HG03439 (cell line): ENCODE results near the gene UST.
A peak's percentile ranks its signal among the peaks of the same experiment; 100 is the strongest.

ENCODE experiments used
- ATAC-seq: cut with Tn5 transposase; IDR thresholded peaks from one replicate; pipeline ENCODE4 v1.9.1; 2021; ENCODE audit warnings: mild to moderate bottlenecking, moderate library complexity; ENCODE audit not compliant: unreplicated experiment

The UST gene

GRCh38 chr6:149053848-149054558, 307.2 kb downstream of the UST start:
- no peak for ATAC-seq

- ATAC-seq = peak; percentile 60
These were observed 307.8 kb downstream of the UST start for GRCh38 chr6:149054559-149055194.

GRCh38 chr6:149055195-149055899, 308.5 kb downstream of the UST start:
- ATAC-seq = no peak

- ATAC-seq = no peak
These were observed 310.1 kb downstream of the UST start for GRCh38 chr6:149056777-149057463.

GRCh38 chr6:149057464-149057840, 310.6 kb downstream of the UST start:
- ATAC-seq = no peak

- no peak for ATAC-seq
These were observed 312.7 kb downstream of the UST start for GRCh38 chr6:149059557-149059956.

GRCh38 chr6:149060300-149060984, 313.6 kb downstream of the UST start:
- ATAC-seq = peak; percentile 54

- ATAC-seq = no peak
These were observed 314.3 kb downstream of the UST start for GRCh38 chr6:149060985-149061760.

- ATAC-seq = no peak
These were observed 315.1 kb downstream of the UST start for GRCh38 chr6:149061930-149062329.

- ATAC-seq = no peak
These were observed 316.0 kb downstream of the UST start for GRCh38 chr6:149062653-149063348.

GRCh38 chr6:149063468-149063867, 316.6 kb downstream of the UST start:
- no peak for ATAC-seq

GRCh38 chr6:149064001-149064659, 317.3 kb downstream of the UST start:
- ATAC-seq = no peak

- no peak for ATAC-seq
These were observed 317.8 kb downstream of the UST start for GRCh38 chr6:149064660-149065015.

- no peak for ATAC-seq
These were observed 318.3 kb downstream of the UST start for GRCh38 chr6:149065121-149065520.

GRCh38 chr6:149065658-149066556, 319.1 kb downstream of the UST start:
- peak; percentile 95 for ATAC-seq

- ATAC-seq = no peak
These were observed 325.2 kb downstream of the UST start for GRCh38 chr6:149071997-149072396.

GRCh38 chr6:149074832-149075258, 328.0 kb downstream of the UST start:
- ATAC-seq = no peak
